Activated T-cell treated with anti-CD3 and anti-CD28 coated beads, Interleukin-2, amount 50 U/mL, for 48 hours (primary cell): ENCODE measurements around the gene RABL2A.
"Not testable (repeated sequence)": the region's sequence is repeated elsewhere in the genome, so short reads cannot be mapped to it uniquely, and the experiment has no call there.

ENCODE experiments used
- DNase-seq, 2 experiments: peaks; one replicate each; pipeline ENCODE4 v3.0.0-alpha.2; 2020

The RABL2A gene

DNA sequence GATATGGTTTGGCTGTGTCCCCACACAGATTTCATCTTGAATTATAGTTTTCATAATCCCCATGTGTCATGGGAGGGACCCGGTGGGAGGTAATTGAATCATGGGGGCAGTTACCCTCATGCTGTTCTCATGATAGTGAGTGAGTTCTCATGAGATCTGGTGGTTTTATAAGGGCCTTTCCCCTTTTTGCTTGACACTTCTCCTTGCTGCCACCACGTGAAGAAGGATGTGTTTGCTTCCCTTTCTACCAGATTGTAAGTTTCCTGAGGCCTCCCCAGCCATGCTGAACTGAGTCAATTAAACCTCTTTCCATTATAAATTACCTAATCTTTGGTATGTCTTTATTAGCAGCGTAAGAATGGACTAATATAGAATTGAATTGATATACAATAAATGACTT lies 63.8 kb downstream of the RABL2A start:
- DNase-seq: not testable (repeated sequence)
